ENCODE data around the gene FN3K.

The FN3K gene

GRCh38 chr17:82734987-82735866 is at the start of gene FN3K:
FN3K (plus strand) TSS chr17:82735615; CDS start chr17:82735637, 22 bp downstream.
- DNase-seq (ENCODE audit: low read depth) = no peak

DNA sequence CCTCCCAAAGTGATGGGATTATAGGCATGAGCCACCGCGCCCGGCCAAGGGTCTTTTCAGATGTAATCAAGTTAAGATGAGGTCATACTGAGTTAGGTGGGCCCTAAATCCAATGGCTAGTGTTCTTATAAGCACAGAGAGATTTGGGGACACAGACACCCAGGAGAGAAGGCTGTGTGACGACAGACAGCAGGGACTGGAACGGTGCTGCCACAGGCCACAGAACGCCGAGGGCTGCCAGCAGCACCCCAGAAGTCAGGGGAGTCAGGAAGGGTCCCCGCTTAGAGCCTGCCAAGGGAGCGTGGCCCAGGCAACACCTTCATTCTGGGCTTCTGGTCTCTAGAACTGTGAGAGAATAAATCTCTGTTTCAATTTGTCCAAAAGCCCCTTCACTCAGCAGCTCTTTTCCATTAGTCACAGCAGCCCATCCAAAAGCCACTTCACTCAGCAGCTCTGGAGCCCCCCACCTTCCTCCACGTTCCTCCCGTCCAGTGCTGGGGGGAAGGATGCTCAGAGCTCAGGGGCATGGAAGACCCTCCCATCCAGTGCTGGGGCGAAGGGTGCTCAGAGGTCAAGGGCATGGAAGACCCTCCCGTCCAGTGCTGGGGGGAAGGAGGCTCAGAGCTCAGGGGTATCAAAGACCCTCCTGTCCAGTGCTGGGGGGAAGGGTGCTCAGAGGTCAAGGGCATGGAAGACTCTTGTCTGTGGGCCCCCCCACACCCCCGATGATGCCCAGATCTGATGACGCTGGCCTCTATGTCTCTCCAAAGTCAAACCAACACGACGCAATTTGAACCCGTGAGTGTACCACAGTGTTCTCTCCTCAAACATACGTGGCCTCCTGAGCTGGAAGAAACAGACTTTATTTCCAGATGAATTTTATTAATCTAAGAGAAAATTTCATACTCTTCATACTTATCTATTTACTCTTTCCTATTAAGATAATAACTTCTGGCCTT is 48.8 kb upstream of the FN3K start:
- no peak for DNase-seq (ENCODE audit: low read depth)

DNA sequence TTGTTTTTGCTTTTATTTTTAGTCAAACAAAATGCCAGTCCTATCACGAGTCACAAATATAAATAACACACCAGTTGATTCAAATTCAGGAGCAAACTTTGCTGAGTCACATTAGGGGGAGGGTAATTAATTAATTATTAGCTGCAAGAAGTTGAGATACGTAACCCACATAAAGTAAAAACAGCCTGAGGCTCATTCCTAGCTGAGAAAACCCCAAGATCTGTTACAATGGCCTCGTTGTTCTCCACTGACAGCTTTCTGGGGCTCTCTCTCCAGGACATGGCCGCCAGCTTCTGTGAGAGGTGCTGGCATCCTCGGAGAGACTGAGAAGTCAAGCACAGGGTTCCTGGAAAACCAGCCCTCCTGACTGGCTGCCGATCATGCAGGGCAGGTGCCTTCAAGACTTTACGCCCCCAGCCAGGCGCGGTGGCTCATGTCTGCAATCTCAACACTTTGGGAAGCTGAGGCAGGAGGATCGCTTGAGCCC is 48.0 kb upstream of the FN3K start:
- no peak for DNase-seq (ENCODE audit: low read depth)

DNA sequence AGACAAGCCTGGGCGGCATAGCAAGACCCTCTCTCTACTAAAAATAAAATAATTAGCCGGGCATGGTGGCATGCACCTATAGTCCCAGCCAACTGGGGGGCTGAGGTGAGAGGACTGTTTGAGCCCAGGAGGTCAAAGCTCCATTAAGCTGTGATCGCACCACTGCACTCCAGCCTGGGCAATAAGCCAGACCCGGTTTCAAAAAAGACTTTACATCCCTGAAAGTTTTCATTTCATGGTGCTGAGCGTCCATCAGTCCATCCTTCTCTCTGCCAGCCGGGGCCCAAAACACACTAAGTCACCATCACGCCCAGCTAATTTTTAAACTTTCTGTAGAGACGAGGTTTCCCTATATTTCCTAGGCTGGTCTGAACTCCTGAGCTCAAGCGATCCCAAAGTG is 47.5 kb upstream of the FN3K start:
- DNase-seq (ENCODE audit: low read depth) = no peak

GRCh38 chr17:82689077-82689476 is 46.3 kb upstream of the FN3K start:
- no peak for DNase-seq (ENCODE audit: low read depth)

DNA sequence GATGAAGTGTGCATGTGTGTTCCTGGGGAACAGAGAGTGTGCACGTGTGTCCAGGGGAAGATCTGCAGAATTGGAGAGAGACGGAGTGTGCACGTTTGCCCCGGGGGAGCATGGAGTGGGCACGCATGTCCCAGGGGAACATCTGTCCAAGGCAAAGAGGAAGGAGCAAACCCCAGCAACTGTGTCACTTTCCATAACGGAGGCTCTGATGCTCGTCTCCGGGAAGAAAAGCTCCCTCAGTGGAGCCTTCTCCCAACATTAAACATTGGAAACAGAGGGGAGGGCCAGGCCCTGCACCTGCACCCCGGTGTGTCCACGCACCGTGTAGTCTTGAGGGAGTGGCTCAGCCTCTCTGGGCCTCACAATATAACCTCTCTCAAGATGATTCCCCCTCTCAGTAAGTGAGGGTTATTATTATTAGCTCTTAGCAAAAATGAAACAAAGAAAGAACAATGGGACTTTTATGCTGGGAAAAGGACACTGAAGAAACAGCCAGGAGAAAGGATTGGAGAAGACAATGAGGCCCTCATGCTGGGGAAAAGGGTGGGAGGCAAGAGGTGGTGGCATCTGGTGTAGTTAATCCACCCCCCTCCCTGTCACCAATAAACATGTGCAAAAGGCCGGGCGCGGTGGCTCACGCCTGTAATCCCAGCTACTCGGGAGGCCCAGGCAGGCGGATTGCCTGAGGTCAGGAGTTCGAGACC is 44.5 kb upstream of the FN3K start:
- no peak for DNase-seq (ENCODE audit: low read depth)

DNA sequence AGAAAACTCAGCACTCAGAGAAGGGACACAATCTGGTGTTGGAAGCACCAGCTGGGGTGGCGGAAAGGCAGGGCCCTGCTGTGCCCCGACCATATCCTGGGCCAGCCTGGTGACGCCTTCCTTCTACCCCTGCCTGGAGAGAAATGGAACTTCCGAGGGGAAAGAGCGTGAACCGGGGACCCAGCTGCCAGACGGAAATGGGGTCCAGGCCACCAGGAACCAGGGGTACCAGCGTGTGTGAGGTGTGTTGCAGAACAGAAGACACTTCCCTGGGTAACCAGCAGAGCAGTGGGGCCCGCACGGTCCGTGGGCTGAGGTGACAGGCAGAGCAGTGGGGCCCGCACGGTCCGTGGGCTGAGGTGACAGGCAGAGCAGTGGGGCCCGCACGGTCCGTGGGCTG is 43.7 kb upstream of the FN3K start:
- DNase-seq (ENCODE audit: low read depth) = no peak

- no peak for DNase-seq (ENCODE audit: low read depth)
Observed at GRCh38 chr17:82692268-82692667, 43.1 kb upstream of the FN3K start.

DNA sequence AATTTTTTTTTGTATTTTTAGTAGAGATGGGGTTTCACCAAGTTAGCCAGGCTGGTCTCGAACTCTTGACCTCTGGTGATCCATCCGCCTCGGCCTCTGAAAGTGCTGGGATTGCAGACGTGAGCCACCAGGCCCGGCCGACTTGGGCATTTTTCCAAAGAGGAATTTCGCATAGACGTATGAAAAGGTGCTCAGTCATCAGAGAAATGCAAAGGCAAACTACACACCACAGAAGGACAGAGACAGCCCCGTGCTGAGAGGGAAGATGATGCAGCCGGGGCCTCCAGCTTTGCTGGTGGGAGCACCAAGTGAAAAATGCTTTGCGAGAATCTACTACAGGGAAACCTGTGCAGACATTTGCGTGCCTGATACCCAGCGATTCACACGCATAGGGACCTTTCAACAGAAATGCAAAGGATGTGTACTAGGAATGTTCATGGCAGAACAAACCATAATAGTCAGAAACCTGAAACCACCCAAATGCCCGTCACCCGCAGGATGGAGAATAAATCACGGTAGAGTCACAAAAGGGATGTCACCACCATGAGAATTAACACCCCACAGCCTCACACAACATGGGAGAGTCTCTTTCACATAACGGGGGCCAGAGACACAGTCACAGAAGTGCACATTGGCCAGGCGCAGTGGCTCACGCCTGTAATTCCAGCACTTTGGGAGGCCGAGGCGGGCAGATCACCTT is 42.1 kb upstream of the FN3K start:
- no peak for DNase-seq (ENCODE audit: low read depth)

DNA sequence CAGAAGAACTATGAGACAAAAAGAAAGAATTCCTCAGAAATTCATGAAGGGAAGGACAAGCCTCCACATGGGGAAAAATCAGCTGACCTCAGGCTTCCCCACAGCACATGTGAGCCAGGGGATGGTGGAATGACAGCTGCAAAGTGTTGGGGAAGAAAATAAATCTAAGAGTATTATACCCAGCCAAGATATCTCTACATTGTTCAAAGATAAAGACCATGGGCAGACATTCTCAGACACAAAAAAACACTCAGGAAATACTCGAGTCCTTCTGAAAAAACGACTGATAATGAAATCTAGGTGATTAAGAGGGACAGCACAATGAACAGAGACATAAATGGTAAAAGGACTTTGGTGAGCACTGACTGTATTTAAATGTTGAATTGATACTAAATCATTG is 40.8 kb upstream of the FN3K start:
- DNase-seq (ENCODE audit: low read depth) = no peak

DNA sequence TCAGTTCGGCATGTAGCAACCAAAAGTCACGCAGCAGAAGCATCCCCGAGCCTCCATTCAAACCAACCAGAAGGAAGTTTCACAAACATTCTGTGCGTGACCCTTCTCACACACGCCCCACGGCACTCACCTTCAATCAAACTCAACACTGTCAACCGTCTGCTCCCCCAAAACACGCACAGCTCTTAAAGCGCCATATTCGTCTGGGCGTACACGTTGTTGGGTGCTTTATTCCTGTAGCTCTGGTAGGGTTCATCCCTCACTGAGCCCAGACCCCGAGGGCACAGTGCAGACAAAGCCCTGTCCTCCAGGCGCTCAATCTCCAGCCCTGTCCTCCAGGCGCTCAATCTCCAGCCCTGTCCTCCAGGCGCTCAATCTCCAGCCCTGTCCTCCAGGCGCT is 39.2 kb upstream of the FN3K start:
- no peak for DNase-seq (ENCODE audit: low read depth)

- DNase-seq (ENCODE audit: low read depth) = no peak
Observed at GRCh38 chr17:82696916-82697807, 38.3 kb upstream of the FN3K start.

GRCh38 chr17:82697808-82698064 is 37.7 kb upstream of the FN3K start:
- DNase-seq (ENCODE audit: low read depth) = no peak

DNA sequence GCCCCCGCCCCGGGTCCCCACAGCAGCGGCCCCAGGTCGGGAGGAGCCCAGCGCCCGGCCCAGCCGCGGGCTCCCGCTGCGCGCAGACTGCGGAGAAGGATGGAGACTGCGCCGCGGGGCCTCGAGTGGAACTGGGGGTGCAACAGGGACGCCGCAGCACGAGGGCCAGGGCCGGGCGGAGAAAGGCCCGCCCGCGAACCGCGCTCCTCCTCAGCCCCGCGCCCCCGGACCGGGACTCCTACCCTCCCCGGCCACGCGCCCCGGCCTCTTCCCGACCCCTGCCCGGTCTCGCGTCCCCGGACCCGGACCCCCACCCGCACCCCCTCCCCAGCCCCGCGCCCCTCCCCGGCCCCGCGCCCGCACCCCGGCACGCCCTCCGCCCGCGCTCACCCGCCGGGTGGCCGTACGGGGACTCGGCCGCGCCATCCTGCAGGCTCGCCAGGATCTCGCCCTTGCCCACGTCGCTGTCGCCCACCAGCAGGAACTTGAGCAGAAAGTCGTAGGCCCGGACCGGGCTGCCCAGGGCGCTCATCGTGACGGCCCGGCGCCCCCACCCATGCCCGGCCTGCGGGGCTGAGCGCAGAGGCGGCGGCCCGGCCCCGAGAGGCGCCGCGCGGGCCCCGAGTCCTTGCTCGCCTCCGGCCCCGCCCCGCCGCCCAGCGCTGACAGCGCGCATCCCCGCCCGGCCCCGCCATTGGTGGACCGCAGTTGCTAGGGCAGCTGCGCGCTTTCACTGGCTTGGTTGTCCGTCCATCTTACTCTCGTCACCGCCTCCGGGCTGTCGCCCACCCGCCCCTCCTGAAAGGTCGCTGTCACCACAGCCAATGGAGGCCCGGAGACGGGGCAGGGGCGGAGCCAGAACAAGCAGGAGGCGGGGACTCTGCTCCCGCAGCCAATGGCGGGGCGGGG is 37.1 kb upstream of the FN3K start, which contains the start of gene RAB40B:
Gene RAB40B, minus strand, starts transcription at position 634 of the 909 bp plus-strand sequence. Its CDS starts 102 bp downstream, at position 532.
- DNase-seq (ENCODE audit: low read depth) = peak; percentile 96

DNA sequence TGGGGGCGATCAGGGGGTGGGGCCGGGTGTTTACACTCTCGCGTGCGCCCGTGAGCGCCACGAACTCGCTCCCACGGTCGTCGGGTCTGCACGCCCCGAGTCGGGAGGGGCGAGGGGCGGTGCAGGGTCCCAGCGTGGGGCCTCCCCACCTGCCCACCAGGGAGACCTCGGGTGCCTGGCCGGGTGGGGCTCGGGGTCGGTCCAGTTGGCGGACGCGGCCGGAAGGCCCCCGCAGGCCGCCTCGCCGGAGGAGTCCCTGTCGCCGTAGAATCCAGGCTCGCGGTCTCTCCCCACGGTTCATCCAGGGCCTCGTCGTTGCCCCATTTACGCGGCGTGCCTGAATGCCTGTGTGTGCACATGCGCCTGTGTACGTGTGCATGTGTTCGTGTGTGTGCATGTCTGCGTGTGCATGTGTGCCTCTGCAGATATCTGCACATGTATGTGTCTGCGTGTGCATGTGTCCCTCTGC is 36.4 kb upstream of the FN3K start:
- no peak for DNase-seq (ENCODE audit: low read depth)

DNA sequence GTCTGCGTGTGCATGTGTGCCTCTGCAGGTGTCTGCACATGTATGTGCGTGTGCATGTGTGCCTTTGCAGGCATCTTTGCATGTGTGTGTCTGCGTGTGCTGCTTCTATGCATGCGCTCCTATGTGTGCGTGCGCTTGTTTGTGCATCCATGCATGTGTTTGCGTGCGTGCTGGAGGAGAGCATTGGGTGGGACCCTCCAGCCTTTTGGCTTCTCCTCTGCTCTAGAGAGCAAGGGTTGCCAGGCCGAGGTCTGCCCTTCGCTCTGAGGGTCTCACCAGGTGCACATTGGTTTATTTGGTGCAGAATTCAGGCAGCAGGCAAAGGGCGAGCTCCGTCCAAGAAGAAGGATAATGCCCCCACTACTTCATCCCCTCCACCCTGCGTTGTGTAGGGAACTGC is 35.9 kb upstream of the FN3K start:
- no peak for DNase-seq (ENCODE audit: low read depth)

DNA sequence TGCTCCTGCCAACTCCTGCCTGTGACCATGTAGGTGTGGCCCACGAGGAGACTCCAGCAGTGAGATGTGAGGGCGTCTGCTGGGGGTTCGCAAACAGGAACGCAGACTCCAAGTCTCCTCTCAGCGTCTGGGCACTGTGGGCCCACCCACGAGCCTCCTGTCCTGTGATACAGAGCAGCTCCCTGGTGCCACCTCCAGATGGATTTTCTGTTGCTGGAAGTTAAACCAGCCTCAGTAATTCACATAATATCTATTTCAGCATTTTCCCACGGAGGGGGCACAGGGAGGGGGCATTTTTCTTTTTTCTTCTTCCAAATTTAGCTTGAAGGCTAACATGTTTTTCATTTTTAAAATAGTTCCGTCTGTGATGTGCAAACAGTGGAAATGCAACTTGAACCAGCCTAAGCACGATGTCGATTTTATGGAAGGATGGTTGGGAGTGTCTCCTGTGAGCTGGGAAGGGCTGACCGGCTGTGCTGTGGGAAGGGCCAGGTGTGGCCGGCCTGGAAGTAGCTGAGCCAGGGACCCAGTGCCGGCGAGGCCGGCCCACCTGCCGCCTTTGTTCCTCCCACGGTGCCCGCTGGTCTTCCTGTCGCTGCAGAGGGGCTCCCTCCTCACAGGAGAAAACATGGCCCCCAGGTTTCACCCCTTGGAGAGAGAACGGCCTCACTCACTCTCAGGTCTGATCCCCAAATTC is 33.0 kb upstream of the FN3K start:
- no peak for DNase-seq (ENCODE audit: low read depth)

DNA sequence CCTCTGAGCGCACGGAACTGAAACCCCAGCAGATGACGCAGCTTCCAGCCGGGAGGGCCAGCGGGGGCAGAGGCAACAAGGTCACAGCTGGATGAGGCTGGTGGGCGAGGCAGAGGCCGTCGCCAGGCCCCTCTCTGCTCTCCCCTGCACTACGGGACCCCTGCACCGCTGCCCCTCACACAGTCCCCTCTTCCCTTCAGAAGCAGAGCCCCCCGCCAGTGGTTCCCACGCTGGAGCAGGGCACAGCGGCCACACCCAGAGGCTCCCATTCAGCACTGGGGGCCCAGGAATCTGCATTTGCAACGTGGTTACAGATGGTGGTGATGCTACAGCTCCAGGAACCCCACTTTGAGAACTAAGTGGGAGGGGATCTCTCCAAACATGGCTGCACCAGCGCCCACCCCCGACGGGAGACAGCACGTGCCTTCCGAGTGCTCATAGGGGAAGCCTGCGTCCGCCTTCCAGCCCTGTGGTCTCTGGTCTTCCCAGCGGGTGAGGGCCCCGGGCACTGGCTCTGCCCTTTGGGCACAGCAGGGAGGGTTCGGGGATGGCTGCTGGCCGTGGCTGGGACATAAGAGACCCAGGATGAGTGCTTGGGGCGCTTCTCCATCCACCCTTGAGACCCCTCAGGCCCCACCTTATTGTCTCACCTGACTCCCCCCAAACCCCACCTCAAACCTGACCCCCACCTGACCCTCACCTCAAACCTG is 32.2 kb upstream of the FN3K start:
- DNase-seq (ENCODE audit: low read depth) = no peak

All from stimulated activated CD8-positive, alpha-beta memory T cell treated with anti-CD3 and anti-CD28 coated beads, Interleukin-15, amount 100 ng/mL, for 1 hour (primary cell).